Activated CD4-positive, CD25-positive, alpha-beta regulatory T cell (primary cell): ENCODE results near the gene AQP7.
"Not testable (repeated sequence)": the region's sequence is repeated elsewhere in the genome, so short reads cannot be mapped to it uniquely, and the experiment has no call there.

Source experiments
- DNase-seq, 4 experiments: peaks; one replicate each; lab custom pipeline; 2025; lab: John Stamatoyannopoulos, UW

Gene AQP7

GRCh38 chr9:33402371-33402770, at the start of gene AQP7:
TSS of gene AQP7 (minus strand) at chr9:33402568. CDS start at chr9:33401262, 1,306 bp downstream.
- DNase-seq: not testable (repeated sequence)

GRCh38 chr9:33450621-33451146, 48.3 kb upstream of the AQP7 start:
- DNase-seq: no peak

- DNase-seq: no peak
Observed at GRCh38 chr9:33449715-33450114, 47.3 kb upstream of the AQP7 start.

- DNase-seq: no peak
Observed at GRCh38 chr9:33447799-33448553, 45.6 kb upstream of the AQP7 start.

- DNase-seq: peak; percentile 16 to 61 (median 42)
Observed at GRCh38 chr9:33446946-33447798, 44.8 kb upstream of the AQP7 start, which contains the start of gene AQP3. TSS of gene AQP3 (minus strand) at chr9:33447593. CDS start at chr9:33447530, 63 bp downstream.

- DNase-seq: no peak
Observed at GRCh38 chr9:33446240-33446945, 44.0 kb upstream of the AQP7 start.

GRCh38 chr9:33445389-33446239, 43.2 kb upstream of the AQP7 start:
- no peak for DNase-seq

GRCh38 chr9:33443464-33444154, 41.2 kb upstream of the AQP7 start:
- no peak for DNase-seq

GRCh38 chr9:33443047-33443446, 40.7 kb upstream of the AQP7 start:
- no peak for DNase-seq

- no peak for DNase-seq
Observed at GRCh38 chr9:33442125-33442524, 39.8 kb upstream of the AQP7 start.

GRCh38 chr9:33440609-33441008, 38.2 kb upstream of the AQP7 start:
- no peak for DNase-seq

GRCh38 chr9:33440204-33440603, 37.8 kb upstream of the AQP7 start:
- DNase-seq: no peak

- no peak for DNase-seq
Observed at GRCh38 chr9:33439731-33440130, 37.4 kb upstream of the AQP7 start.

- no peak for DNase-seq
Observed at GRCh38 chr9:33438926-33439680, 36.7 kb upstream of the AQP7 start.

- DNase-seq: no peak
Observed at GRCh38 chr9:33437898-33438297, 35.5 kb upstream of the AQP7 start.

- no peak for DNase-seq
Observed at GRCh38 chr9:33437205-33437604, 34.8 kb upstream of the AQP7 start.

GRCh38 chr9:33436445-33436844, 34.1 kb upstream of the AQP7 start:
- DNase-seq: no peak

- DNase-seq: no peak
Observed at GRCh38 chr9:33435821-33436277, 33.5 kb upstream of the AQP7 start.

GRCh38 chr9:33434317-33435105, 32.1 kb upstream of the AQP7 start:
- DNase-seq: no peak
